ENCODE results near the gene C19orf53. TPM values are rescaled to one million over a fixed set of nuclear protein-coding genes. Genes with fewer than 3 reads are reported as not detected.
A peak's percentile ranks its signal among the peaks of the same experiment; 100 is the strongest.

C19orf53 gene
- total RNA-seq, 2 donors from 2014 or later, result 151 to 193 TPM

DNA sequence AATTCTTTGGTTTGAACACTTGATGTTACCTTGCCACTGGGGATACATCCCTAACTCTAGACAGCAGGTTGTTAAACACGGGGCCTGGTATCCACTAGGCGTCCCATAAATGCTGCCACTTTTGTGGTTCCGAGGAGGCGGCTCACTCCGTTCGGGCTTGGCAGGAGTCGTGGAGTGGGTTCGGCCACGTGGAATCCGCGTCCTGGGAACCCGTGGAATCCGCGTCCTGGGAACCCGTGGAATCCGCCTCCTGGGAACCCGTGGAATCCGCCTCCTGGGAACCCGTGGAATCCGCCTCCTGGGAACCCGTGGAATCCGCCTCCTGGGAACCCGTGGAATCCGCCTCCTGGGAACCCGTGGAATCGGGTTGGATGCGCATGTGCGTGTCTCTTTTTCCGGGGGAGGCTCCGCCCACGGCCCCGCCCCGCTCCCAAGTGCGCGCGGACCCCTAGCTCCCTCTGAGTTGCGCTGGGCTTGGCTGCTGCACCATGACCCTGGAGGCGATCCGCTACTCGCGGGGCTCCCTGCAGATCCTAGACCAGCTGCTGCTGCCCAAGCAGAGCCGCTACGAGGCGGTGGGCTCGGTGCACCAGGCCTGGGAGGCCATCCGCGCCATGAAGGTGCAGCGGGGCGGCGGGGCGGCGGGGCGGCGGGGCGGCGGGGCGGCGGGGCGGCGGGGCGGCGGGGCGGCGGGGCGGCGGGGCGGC is 10.0 kb upstream of the C19orf53 start, which contains the start of gene MRI1:
MRI1 (plus strand) TSS at position 422 of the 707 bp plus-strand sequence; CDS start at position 489, 67 bp downstream.
- Histone ChIP-seq H3K4me1 (replicated peaks) (peaks cover 6% of the 10 kb centered on the region), H3K9me3 (no peaks in the 10 kb centered on the region), H3K36me3 (peaks cover 0 to under 1% of the 10 kb centered on the region in 2 donors), H3K4me3 (peak within 1 kb of the TSS; percentile 67 to 69), H3K27me3 (replicated peaks; ENCODE audit: insufficient read depth) (no peaks in the 10 kb centered on the region), H3K27ac (peak within 1 kb of the TSS; percentile 59 to 61)
- WGBS, result 5% methylated on average over 31 of the region's 67 CpGs
- TF ChIP-seq, protein P1, sequence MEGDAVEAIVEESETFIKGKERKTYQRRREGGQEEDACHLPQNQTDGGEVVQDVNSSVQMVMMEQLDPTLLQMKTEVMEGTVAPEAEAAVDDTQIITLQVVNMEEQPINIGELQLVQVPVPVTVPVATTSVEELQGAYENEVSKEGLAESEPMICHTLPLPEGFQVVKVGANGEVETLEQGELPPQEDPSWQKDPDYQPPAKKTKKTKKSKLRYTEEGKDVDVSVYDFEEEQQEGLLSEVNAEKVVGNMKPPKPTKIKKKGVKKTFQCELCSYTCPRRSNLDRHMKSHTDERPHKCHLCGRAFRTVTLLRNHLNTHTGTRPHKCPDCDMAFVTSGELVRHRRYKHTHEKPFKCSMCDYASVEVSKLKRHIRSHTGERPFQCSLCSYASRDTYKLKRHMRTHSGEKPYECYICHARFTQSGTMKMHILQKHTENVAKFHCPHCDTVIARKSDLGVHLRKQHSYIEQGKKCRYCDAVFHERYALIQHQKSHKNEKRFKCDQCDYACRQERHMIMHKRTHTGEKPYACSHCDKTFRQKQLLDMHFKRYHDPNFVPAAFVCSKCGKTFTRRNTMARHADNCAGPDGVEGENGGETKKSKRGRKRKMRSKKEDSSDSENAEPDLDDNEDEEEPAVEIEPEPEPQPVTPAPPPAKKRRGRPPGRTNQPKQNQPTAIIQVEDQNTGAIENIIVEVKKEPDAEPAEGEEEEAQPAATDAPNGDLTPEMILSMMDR (IDR thresholded peaks at IDR 0.05), result no peak
- TF ChIP-seq POLR2AphosphoS5 (IDR thresholded peaks at IDR 0.05) (peak; percentile 60), POLR2A (IDR thresholded peaks at IDR 0.05) (peak; percentile 39)
- intact Hi-C loops (cut with DNase I), result no loop called here
- DNase-seq (ENCODE audit: low spot score), result peak; percentile 68

DNA sequence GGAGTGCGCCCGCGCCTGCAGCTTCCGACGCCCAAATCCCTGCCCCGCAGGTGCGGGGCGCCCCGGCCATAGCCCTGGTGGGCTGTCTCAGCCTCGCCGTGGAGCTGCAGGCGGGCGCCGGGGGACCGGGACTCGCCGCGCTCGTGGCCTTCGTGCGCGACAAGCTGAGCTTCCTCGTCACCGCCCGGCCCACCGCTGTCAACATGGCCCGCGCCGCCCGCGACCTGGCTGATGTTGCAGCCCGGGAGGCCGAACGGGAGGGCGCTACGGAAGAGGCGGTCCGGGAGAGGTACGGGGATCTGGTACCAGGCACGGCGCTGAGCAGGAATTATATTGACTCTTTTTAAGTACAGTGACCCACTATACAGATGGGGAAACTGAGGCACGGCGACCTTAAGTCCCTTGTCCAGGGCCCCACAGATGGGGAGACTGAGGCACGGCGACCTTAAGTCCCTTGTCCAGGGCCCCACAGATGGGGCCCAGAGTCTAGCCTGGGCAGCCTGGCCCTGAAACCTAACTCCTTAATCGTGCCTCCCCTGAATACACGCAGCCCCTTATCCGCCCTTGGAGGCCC is 9.3 kb upstream of the C19orf53 start:
- Histone ChIP-seq H3K4me3 (peak overlapping the region; percentile 67 to 69), H3K27me3 (replicated peaks; ENCODE audit: insufficient read depth) (no peaks in the 10 kb centered on the region), H3K36me3 (peaks cover 0 to under 1% of the 10 kb centered on the region in 2 donors), H3K9me3 (no peaks in the 10 kb centered on the region), H3K4me1 (replicated peaks) (peaks cover 6% of the 10 kb centered on the region), H3K27ac (peak overlapping the region; percentile 59 to 61)
- intact Hi-C loops (cut with DNase I), result no loop called here
- DNase-seq (ENCODE audit: low spot score), result no peak
- TF ChIP-seq, protein P1 (IDR thresholded peaks at IDR 0.05), result no peak
- TF ChIP-seq POLR2AphosphoS5 (IDR thresholded peaks at IDR 0.05) (no peak), POLR2A (IDR thresholded peaks at IDR 0.05) (no peak)
- WGBS, result 2% methylated on average over 42 of the region's 48 CpGs

DNA sequence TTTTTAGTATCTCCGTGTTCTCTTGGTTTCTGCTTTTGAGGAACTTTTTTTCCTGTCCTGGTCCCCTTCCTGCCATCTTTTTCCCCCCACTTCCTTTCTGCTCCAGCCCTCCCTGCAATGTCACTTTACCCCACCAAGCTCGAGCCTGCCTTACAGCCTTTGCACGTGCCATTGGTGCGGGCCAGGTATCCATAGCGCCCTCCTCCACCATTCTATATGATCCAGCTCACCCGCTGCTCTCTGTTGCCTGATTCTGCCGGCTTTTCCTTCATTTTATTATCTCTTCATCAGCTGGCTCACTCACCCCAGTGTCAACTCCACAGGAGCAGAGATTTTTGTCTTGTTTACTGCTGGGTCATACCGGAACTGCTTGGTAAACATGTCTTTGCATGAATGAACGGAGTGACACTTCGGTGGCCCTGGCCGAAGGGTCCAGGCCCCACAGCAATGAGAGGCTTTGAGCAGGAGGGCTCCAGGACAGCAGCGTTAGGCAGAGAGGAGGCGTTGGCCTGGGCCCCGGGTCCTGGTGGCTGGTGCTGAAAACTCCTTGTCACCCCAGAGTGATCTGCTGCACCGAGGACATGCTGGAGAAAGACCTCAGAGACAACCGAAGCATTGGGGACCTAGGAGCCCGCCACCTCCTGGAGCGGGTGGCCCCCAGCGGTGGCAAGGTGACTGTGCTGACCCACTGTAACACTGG is 8.7 kb upstream of the C19orf53 start:
- Histone ChIP-seq H3K27ac (peak overlapping the region; percentile 59 to 61), H3K4me1 (replicated peaks) (peaks cover 6% of the 10 kb centered on the region), H3K4me3 (peak overlapping the region; percentile 67 to 69), H3K36me3 (peaks cover 0 to 5% of the 10 kb centered on the region in 2 donors), H3K9me3 (no peaks in the 10 kb centered on the region), H3K27me3 (replicated peaks; ENCODE audit: insufficient read depth) (no peaks in the 10 kb centered on the region)
- no peak for TF ChIP-seq POLR2AphosphoS5 (IDR thresholded peaks at IDR 0.05)
- TF ChIP-seq, protein P1 (IDR thresholded peaks at IDR 0.05), result no peak
- no peak for TF ChIP-seq POLR2A (IDR thresholded peaks at IDR 0.05)
- no peak for DNase-seq (ENCODE audit: low spot score)
- intact Hi-C loops (cut with DNase I), result no loop called here
- 35% methylated on average over 19 of the region's 19 CpGs for WGBS

DNA sequence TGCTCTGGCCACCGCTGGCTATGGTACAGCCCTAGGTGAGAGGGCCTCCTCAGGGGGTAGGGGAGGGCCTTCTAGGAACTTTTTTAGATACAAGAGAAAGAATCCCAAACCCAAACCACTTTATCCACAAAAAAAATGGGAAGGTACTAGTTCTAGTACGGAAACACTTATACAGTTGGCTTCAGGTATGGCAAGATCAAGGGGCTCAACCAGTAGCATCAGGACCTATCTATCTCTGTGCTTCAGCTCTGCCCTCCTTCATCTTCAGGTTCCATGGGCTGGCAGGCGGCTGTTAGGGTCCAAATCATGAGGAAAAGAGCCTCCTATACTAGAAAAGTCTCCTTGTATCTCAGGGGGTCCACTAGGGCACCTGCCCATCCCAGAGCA is 8.2 kb upstream of the C19orf53 start:
- Histone ChIP-seq H3K9me3 (no peaks in the 10 kb centered on the region), H3K27ac (peak overlapping the region in 1 of 2 donors; percentile 61), H3K4me1 (replicated peaks) (peaks cover 6% of the 10 kb centered on the region), H3K4me3 (no peak overlapping the region), H3K27me3 (replicated peaks; ENCODE audit: insufficient read depth) (no peaks in the 10 kb centered on the region), H3K36me3 (peaks cover 0 to 5% of the 10 kb centered on the region in 2 donors)
- intact Hi-C loops (cut with DNase I), result no loop called here
- TF ChIP-seq POLR2A (IDR thresholded peaks at IDR 0.05) (no peak), POLR2AphosphoS5 (IDR thresholded peaks at IDR 0.05) (no peak)
- TF ChIP-seq, protein P1 (IDR thresholded peaks at IDR 0.05), result no peak
- no peak for DNase-seq (ENCODE audit: low spot score)
- WGBS, result 100% methylated on average over 3 of the region's 3 CpGs
